Endothelial cell of umbilical vein (primary cell): Measurements from ENCODE around the gene ESYT2.

Source experiments
- EZH2 ChIP-seq: IDR thresholded peaks from 2 replicates; pipeline ENCODE4 v1.6.1; 2012; ENCODE audit warnings: borderline replicate concordance, low read depth, mild to moderate bottlenecking, moderate library complexity, low read length, inconsistent platforms; ENCODE audit not compliant: severe bottlenecking
- GATA2 ChIP-seq: IDR thresholded peaks from 2 replicates; pipeline ENCODE4 v1.7.0; 2011; ENCODE audit warnings: low read depth, mild to moderate bottlenecking, moderate library complexity, mixed read lengths, low read length; ENCODE audit not compliant: insufficient read length, insufficient read depth
- MAX ChIP-seq: IDR thresholded peaks from 2 replicates; pipeline ENCODE4 v1.6.1; 2011; ENCODE audit not compliant: insufficient read depth, insufficient read length
- POLR2A ChIP-seq: IDR thresholded peaks from 2 replicates; pipeline ENCODE4 v1.6.1; 2012; ENCODE audit warnings: low read depth, mild to moderate bottlenecking, control low read depth, low read length
- POLR2AphosphoS5 ChIP-seq: IDR thresholded peaks from 2 replicates; pipeline ENCODE4 v1.6.1; 2012; ENCODE audit warnings: low read depth, mild to moderate bottlenecking, control low read depth, low read length, moderate library complexity; ENCODE audit not compliant: insufficient read depth
- TF ChIP-seq, protein P1 (sequence below), 2 donors: IDR thresholded peaks; 1 replicate in 1 of 2; 2 replicates in 1 of 2; pipeline ENCODE4 v1.5.1; 2011; ENCODE audit warnings: low read length in 2 of 2, mild to moderate bottlenecking in 2 of 2, moderate library complexity in 2 of 2, control low read depth in 1 of 2, inconsistent platforms in 1 of 2, low read depth in 1 of 2; ENCODE audit not compliant: insufficient read depth in 1 of 2; ENCODE audit errors: extremely low read depth in 1 of 2

DNA sequence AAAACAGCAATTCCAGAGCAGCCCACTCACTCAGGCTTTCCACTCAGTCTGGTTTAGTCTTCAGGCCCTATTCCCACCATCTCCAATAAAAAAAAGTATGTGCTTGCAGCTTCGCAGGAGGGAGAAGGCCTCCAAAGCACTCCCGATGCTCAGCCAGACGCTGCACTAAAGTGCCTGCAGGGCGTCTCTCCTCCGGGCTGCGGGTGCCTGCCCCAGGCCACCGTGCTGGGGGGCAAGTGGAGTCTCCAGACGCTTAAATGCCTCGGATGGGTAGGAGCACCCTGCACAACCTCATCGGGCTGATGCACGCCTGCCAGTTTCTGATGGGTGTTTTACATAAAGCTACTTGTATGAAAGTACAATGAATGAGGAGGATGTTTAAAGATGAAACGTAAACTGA lies 93.4 kb downstream of the ESYT2 start:
- TF ChIP-seq, protein P1, sequence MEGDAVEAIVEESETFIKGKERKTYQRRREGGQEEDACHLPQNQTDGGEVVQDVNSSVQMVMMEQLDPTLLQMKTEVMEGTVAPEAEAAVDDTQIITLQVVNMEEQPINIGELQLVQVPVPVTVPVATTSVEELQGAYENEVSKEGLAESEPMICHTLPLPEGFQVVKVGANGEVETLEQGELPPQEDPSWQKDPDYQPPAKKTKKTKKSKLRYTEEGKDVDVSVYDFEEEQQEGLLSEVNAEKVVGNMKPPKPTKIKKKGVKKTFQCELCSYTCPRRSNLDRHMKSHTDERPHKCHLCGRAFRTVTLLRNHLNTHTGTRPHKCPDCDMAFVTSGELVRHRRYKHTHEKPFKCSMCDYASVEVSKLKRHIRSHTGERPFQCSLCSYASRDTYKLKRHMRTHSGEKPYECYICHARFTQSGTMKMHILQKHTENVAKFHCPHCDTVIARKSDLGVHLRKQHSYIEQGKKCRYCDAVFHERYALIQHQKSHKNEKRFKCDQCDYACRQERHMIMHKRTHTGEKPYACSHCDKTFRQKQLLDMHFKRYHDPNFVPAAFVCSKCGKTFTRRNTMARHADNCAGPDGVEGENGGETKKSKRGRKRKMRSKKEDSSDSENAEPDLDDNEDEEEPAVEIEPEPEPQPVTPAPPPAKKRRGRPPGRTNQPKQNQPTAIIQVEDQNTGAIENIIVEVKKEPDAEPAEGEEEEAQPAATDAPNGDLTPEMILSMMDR (IDR thresholded peaks at IDR 0.05; ENCODE audit: extremely low read depth in 1 of 2, insufficient read depth in 1 of 2, low read depth in 1 of 2, low read length in 2 of 2): no peak
- TF ChIP-seq POLR2A (no peak), MAX (no peak), EZH2 (no peak), POLR2AphosphoS5 (no peak), GATA2 (no peak)
